Measurements from ENCODE around the gene LRFN3.
"Not testable (repeated sequence)": the region's sequence is repeated elsewhere in the genome, so short reads cannot be mapped to it uniquely, and the experiment has no call there.

LRFN3 gene

GRCh38 chr19:35940078-35940775 is 4.1 kb downstream of the LRFN3 start:
- DNase-seq: no peak

GRCh38 chr19:35940839-35941238 is 4.7 kb downstream of the LRFN3 start:
- DNase-seq: no peak

GRCh38 chr19:35942235-35942634 is 6.1 kb downstream of the LRFN3 start:
- no peak for DNase-seq

GRCh38 chr19:35943321-35944301 is 7.4 kb downstream of the LRFN3 start:
- DNase-seq: no peak

- DNase-seq: no peak
These were observed 8.4 kb downstream of the LRFN3 start for GRCh38 chr19:35944556-35944955.

GRCh38 chr19:35945121-35945790 is 9.1 kb downstream of the LRFN3 start:
- DNase-seq: no peak

- no peak for DNase-seq
These were observed 10.0 kb downstream of the LRFN3 start for GRCh38 chr19:35946203-35946602.

GRCh38 chr19:35949131-35949530 is 13.0 kb downstream of the LRFN3 start:
- no peak for DNase-seq

GRCh38 chr19:35955881-35956634 is 19.9 kb downstream of the LRFN3 start:
- no peak for DNase-seq

GRCh38 chr19:35957411-35957810 is 21.2 kb downstream of the LRFN3 start:
- not testable (repeated sequence) for DNase-seq

GRCh38 chr19:35958660-35959039 is 22.5 kb downstream of the LRFN3 start:
- no peak for DNase-seq

GRCh38 chr19:35959040-35959967 is 23.1 kb downstream of the LRFN3 start:
- DNase-seq: no peak

GRCh38 chr19:35959968-35960320 is 23.8 kb downstream of the LRFN3 start:
- DNase-seq: no peak

- no peak for DNase-seq
These were observed 24.3 kb downstream of the LRFN3 start for GRCh38 chr19:35960432-35960972.

- peak; percentile 18 for DNase-seq
These were observed 27.3 kb downstream of the LRFN3 start for GRCh38 chr19:35963514-35963913.

GRCh38 chr19:35966771-35967170 is 30.6 kb downstream of the LRFN3 start:
- no peak for DNase-seq

- peak; percentile 16 for DNase-seq
These were observed 37.3 kb downstream of the LRFN3 start for GRCh38 chr19:35973487-35973886.

- DNase-seq: peak; percentile 48
These were observed 39.5 kb downstream of the LRFN3 start for GRCh38 chr19:35975608-35976214.

- DNase-seq: peak; percentile 77
These were observed 41.5 kb downstream of the LRFN3 start for GRCh38 chr19:35977446-35978222.

- DNase-seq: no peak
These were observed 42.1 kb downstream of the LRFN3 start for GRCh38 chr19:35978271-35978670.

Data from OCI-M1 (cell line).